ENCODE results near the gene ZNF75A. TPM values are rescaled to one million over a fixed set of nuclear protein-coding genes. Genes with fewer than 3 reads are reported as not detected.

ZNF75A gene
- total RNA-seq, 1 donor from 2014 or later = 27.0 TPM

- Mint-ChIP-seq H3K4me3 (ENCODE audit: unreplicated experiment) (peak overlapping the region; percentile 72), H3K9me3 (ENCODE audit: unreplicated experiment) (peaks cover 48% of the 10 kb centered on the region), H3K27ac (ENCODE audit: unreplicated experiment) (no peak overlapping the region), H3K36me3 (ENCODE audit: low read depth, unreplicated experiment) (peaks cover 83% of the 10 kb centered on the region), H3K4me1 (ENCODE audit: unreplicated experiment) (no peaks in the 10 kb centered on the region), H3K27me3 (ENCODE audit: unreplicated experiment) (peaks cover 15% of the 10 kb centered on the region)
- DNase-seq (ENCODE audit: low spot score) = no peak
- no peak for TF ChIP-seq CTCF (IDR thresholded peaks at IDR 0.05; ENCODE audit: unreplicated experiment)
Measured at GRCh38 chr16:3292604-3293003, 12.7 kb upstream of the ZNF75A start.

GRCh38 chr16:3295209-3295608 lies 10.1 kb upstream of the ZNF75A start:
- no peak for TF ChIP-seq CTCF (IDR thresholded peaks at IDR 0.05; ENCODE audit: unreplicated experiment)
- DNase-seq (ENCODE audit: low spot score) = no peak
- Mint-ChIP-seq H3K9me3 (ENCODE audit: unreplicated experiment) (peaks cover 37% of the 10 kb centered on the region), H3K36me3 (ENCODE audit: low read depth, unreplicated experiment) (peaks cover 77% of the 10 kb centered on the region), H3K4me3 (ENCODE audit: unreplicated experiment) (no peak overlapping the region), H3K4me1 (ENCODE audit: unreplicated experiment) (no peaks in the 10 kb centered on the region), H3K27ac (ENCODE audit: unreplicated experiment) (no peak overlapping the region), H3K27me3 (ENCODE audit: unreplicated experiment) (peaks cover 15% of the 10 kb centered on the region)

- no peaks in the 10 kb centered on the region for H3K4me1 Mint-ChIP-seq (ENCODE audit: unreplicated experiment)
- TF ChIP-seq CTCF (IDR thresholded peaks at IDR 0.05; ENCODE audit: unreplicated experiment) = no peak
- peaks cover 31% of the 10 kb centered on the region for H3K9me3 Mint-ChIP-seq (ENCODE audit: unreplicated experiment)
- peaks cover 77% of the 10 kb centered on the region for H3K36me3 Mint-ChIP-seq (ENCODE audit: low read depth, unreplicated experiment)
- H3K27me3 Mint-ChIP-seq (ENCODE audit: unreplicated experiment) = peaks cover 15% of the 10 kb centered on the region
- DNase-seq (ENCODE audit: low spot score) = no peak
- peak overlapping the region; percentile 57 for H3K4me3 Mint-ChIP-seq (ENCODE audit: unreplicated experiment)
- H3K27ac Mint-ChIP-seq (ENCODE audit: unreplicated experiment) = no peak overlapping the region
Measured at GRCh38 chr16:3295783-3296182, 9.5 kb upstream of the ZNF75A start.

- Mint-ChIP-seq H3K9me3 (ENCODE audit: unreplicated experiment) (peaks cover 14% of the 10 kb centered on the region), H3K27me3 (ENCODE audit: unreplicated experiment) (peaks cover 3% of the 10 kb centered on the region), H3K4me3 (ENCODE audit: unreplicated experiment) (peak overlapping the region; percentile 90), H3K27ac (ENCODE audit: unreplicated experiment) (peak overlapping the region; percentile 57), H3K4me1 (ENCODE audit: unreplicated experiment) (no peaks in the 10 kb centered on the region), H3K36me3 (ENCODE audit: low read depth, unreplicated experiment) (peaks cover 63% of the 10 kb centered on the region)
- TF ChIP-seq CTCF (IDR thresholded peaks at IDR 0.05; ENCODE audit: unreplicated experiment) = no peak
- no peak for DNase-seq (ENCODE audit: low spot score)
Measured at GRCh38 chr16:3304370-3304769, 927 bp upstream of the ZNF75A start.

- H3K27ac Mint-ChIP-seq (ENCODE audit: unreplicated experiment) = no peak overlapping the region
- peaks cover 14% of the 10 kb centered on the region for H3K9me3 Mint-ChIP-seq (ENCODE audit: unreplicated experiment)
- peaks cover 5% of the 10 kb centered on the region for H3K27me3 Mint-ChIP-seq (ENCODE audit: unreplicated experiment)
- no peaks in the 10 kb centered on the region for H3K4me1 Mint-ChIP-seq (ENCODE audit: unreplicated experiment)
- peaks cover 63% of the 10 kb centered on the region for H3K36me3 Mint-ChIP-seq (ENCODE audit: low read depth, unreplicated experiment)
- no peak for TF ChIP-seq CTCF (IDR thresholded peaks at IDR 0.05; ENCODE audit: unreplicated experiment)
- peak overlapping the region; percentile 78 for H3K4me3 Mint-ChIP-seq (ENCODE audit: unreplicated experiment)
- DNase-seq (ENCODE audit: low spot score) = no peak
Measured at GRCh38 chr16:3306078-3306477, 781 bp downstream of the ZNF75A start.
